ENCODE results near the gene OGFOD3. TPM values are rescaled to one million over a fixed set of nuclear protein-coding genes. Genes with fewer than 3 reads are reported as not detected.

OGFOD3 gene
- total and polyA plus RNA-seq, 3 experiments from 2014 or later: 27.9 to 29.9 (median 28.4) TPM

DNA sequence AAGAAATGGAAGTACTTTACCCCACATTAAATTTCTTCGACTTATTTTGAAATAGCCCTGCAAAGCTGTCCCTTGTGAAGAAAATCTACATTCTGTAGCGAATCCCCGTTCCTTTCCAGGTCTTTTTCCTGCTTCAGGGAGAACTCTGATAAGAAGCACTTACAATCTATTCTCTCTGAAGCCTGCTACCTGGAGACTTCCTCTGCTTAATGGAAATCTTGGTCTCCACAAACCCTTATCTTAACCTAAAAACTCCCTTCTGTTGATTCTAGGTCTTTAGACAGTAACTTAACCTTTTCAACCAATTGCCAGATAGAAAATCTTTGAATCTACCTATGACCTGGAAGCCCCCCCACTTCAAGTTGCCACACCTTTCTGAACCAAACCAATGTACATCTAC is 33.8 kb upstream of the OGFOD3 start:
- H3K9me3 Mint-ChIP-seq: no peaks in the 10 kb centered on the region
- Histone ChIP-seq H3K9me3 (ENCODE audit: low read length) (no peaks in the 10 kb centered on the region), H3K4me3 (ENCODE audit: low read length) (no peak overlapping the region), H3K36me3 (ENCODE audit: insufficient read depth, low read length) (no peaks in the 10 kb centered on the region), H3K27ac (ENCODE audit: low read depth, low read length) (no peak overlapping the region), H3K4me1 (ENCODE audit: insufficient read depth, low read length) (peaks cover 33% of the 10 kb centered on the region), H3K27me3 (ENCODE audit: insufficient read depth, low read length, poor library complexity, severe bottlenecking) (no peaks in the 10 kb centered on the region)
- CTCF ChIA-PET: no interaction called here
- H3K4me1 Mint-ChIP-seq: peaks cover 32 to 38% (median 36%) of the 10 kb centered on the region in 3 donors
- H3K27me3 Mint-ChIP-seq: no peaks in the 10 kb centered on the region
- DNase-seq: no peak
- POLR2A ChIA-PET: interaction anchor here (0.6 to 0.7 kb wide), 2 partner anchors 11 to 597 kb away, joined by 3 to 5 read pairs; no protein-coding TSS in a partner anchor
- H3K4me3 Mint-ChIP-seq: peak overlapping the region in 5 of 7 donors; percentile 34 to 88 (median 43)
- peaks cover 0 to 17% (median 0%) of the 10 kb centered on the region in 3 donors for H3K36me3 Mint-ChIP-seq
- H3K27ac Mint-ChIP-seq: peak overlapping the region in 5 of 8 donors; percentile 6 to 98 (median 73)

DNA sequence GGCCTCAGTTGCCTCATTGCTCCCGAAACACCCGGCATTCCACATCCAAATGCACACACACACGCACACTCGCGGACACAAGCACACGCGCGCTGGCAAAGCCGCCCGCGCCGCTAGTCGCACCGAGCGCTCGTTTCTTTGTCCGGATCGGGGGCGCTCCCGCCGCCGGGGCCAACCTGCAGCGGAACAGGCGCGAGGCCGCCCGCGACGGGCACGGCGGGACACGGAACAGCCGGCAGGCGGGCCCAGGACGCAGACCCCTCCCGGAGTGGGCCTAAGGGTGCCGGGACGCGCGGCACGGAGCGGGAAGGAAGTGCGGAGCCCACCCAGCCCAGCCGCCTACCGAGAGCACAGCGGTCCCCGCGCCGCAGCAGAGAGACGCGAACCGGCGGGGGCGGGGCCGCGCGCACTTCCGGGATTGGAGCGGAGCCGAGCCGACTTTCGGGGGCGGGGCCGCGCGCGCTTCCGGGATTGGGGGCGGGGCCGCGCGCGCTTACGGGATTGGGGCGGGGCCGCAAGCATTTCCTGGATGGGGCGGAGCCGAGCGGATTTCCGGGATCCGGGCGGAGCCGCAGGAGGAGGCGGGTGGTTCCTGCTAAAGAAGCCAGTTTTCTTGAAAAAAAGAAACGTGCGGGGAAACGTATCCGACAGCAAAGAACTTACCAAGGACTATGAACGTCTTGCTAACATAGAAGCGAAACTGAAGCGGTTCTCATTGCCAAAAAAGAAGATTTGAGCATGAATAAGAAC is 32.1 kb upstream of the OGFOD3 start, which contains the start of gene CYBC1:
Gene CYBC1, minus strand, starts transcription at position 396 of the 750 bp plus-strand sequence. CDS start 1,498 bp downstream, outside the sequence.
- Histone ChIP-seq H3K27ac (ENCODE audit: low read depth, low read length) (peak within 1 kb of the TSS; percentile 92), H3K4me1 (ENCODE audit: insufficient read depth, low read length) (peaks cover 29% of the 10 kb centered on the region), H3K4me3 (ENCODE audit: low read length) (peak within 1 kb of the TSS; percentile 97), H3K9me3 (ENCODE audit: low read length) (no peaks in the 10 kb centered on the region), H3K27me3 (ENCODE audit: insufficient read depth, low read length, poor library complexity, severe bottlenecking) (no peaks in the 10 kb centered on the region), H3K36me3 (ENCODE audit: insufficient read depth, low read length) (peaks cover 8% of the 10 kb centered on the region)
- ChIA-PET POLR2A (interaction anchor here (1.6 kb wide), 1 partner anchor 7 kb away, joined by 15 read pairs; the partner anchor contains the start of gene NARF), CTCF (interaction anchor here (1.4 kb wide), 1 partner anchor 32 kb away, joined by 5 read pairs; no protein-coding TSS in a partner anchor)
- Mint-ChIP-seq H3K36me3 (peaks cover 0 to 29% (median 0%) of the 10 kb centered on the region in 3 donors), H3K4me3 (peak within 1 kb of the TSS; percentile 90 to 99 (median 95)), H3K9me3 (no peaks in the 10 kb centered on the region), H3K27me3 (no peaks in the 10 kb centered on the region), H3K4me1 (peaks cover 29 to 45% (median 33%) of the 10 kb centered on the region in 3 donors), H3K27ac (peak within 1 kb of the TSS; percentile 92 to 100 (median 98))
- DNase-seq: peak; percentile 91 to 96 (median 94)

DNA sequence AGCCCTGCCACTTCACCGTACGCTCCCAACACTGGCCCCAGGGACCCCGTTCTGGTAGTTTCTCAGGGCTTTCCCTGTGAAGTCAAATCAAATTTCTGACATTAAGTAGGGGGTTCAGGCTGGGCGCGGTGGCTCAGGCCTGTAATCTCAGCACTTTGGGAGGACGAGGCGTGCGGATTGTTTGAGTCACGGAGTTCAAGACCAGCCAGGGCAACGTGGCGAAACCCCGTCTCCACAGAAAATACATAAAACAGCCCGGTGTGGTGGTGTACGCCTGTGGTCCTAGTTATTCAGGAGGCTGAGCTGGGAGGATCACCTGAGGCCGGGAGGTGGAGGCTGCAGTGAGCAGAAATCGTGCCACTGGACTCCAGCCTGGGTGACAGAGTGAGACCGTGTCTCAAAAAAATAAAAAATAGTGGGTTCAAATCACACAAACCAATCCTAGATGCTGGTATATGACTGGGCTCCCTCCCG is 31.5 kb upstream of the OGFOD3 start:
- no peaks in the 10 kb centered on the region for H3K27me3 Mint-ChIP-seq
- H3K36me3 ChIP-seq (ENCODE audit: insufficient read depth, low read length): peaks cover 8% of the 10 kb centered on the region
- H3K27me3 ChIP-seq (ENCODE audit: insufficient read depth, low read length, poor library complexity, severe bottlenecking): no peaks in the 10 kb centered on the region
- H3K27ac Mint-ChIP-seq: peak overlapping the region; percentile 92 to 100 (median 98)
- H3K4me3 Mint-ChIP-seq: peak overlapping the region; percentile 90 to 99 (median 95)
- H3K27ac ChIP-seq (ENCODE audit: low read depth, low read length): peak overlapping the region; percentile 92
- ChIA-PET POLR2A (interaction anchor here (1.2 to 1.6 kb wide), 3 partner anchors 8 to 70 kb away, joined by 3 to 15 read pairs (median 12); partner anchors contain the start of genes FOXK2 and NARF), CTCF (interaction anchor here (1.0 to 1.4 kb wide), 3 partner anchors 8 to 101 kb away, joined by 3 to 5 read pairs (median 4); partner anchors contain the start of gene NARF)
- DNase-seq: peak in 2 of 5 donors; percentile 13 to 47
- H3K4me3 ChIP-seq (ENCODE audit: low read length): peak overlapping the region; percentile 97
- H3K9me3 ChIP-seq (ENCODE audit: low read length): no peaks in the 10 kb centered on the region
- peaks cover 29% of the 10 kb centered on the region for H3K4me1 ChIP-seq (ENCODE audit: insufficient read depth, low read length)
- H3K36me3 Mint-ChIP-seq: peaks cover 0 to 29% (median 0%) of the 10 kb centered on the region in 3 donors
- H3K4me1 Mint-ChIP-seq: peaks cover 29 to 45% (median 33%) of the 10 kb centered on the region in 3 donors
- no peaks in the 10 kb centered on the region for H3K9me3 Mint-ChIP-seq

DNA sequence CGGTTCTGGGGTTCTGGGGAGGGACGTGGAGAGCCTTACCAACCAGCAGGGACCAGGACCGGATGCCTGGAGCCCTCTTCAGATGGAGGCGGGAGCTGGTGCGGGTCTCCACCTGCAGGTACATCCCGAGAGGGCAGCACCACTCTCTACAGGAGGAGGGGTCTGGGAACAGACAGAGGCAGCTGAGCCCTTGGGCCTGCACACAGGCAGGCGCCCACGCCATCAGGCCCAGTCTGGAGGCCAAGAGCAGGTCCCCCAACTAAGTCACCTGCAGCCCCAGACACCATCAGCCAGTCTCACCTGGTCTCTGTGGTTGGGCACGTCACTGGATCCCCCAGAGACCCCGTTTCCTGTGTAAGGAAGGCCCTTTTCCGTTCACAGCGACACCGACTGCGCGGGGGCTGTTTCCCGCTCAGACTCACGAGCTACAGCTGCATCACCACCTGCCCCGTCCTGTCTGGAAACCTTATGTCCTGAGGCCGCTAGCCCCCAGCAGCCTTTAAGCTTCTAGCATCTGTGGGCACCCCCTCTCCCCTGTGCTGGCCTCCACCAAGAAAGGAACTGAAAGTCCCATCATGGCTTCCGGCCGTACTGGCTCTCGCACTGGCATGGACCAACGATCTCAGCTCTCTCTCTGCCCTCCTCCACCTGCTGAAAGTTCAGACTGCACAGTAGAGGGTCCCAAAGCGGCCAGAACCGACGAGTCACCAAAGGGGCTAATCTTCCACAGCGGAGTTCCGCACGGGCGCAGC is 30.9 kb upstream of the OGFOD3 start:
- peaks cover 8% of the 10 kb centered on the region for H3K36me3 ChIP-seq (ENCODE audit: insufficient read depth, low read length)
- peak overlapping the region; percentile 92 for H3K27ac ChIP-seq (ENCODE audit: low read depth, low read length)
- CTCF ChIA-PET: interaction anchor here (1.0 to 1.4 kb wide), 3 partner anchors 9 to 102 kb away, joined by 3 to 5 read pairs (median 4); partner anchors contain the start of gene NARF
- H3K4me1 ChIP-seq (ENCODE audit: insufficient read depth, low read length): peaks cover 29% of the 10 kb centered on the region
- H3K9me3 Mint-ChIP-seq: no peaks in the 10 kb centered on the region
- H3K27me3 Mint-ChIP-seq: no peaks in the 10 kb centered on the region
- POLR2A ChIA-PET: interaction anchor here (0.6 to 1.6 kb wide), 4 partner anchors 9 to 70 kb away, joined by 3 to 15 read pairs (median 8); partner anchors contain the start of genes FOXK2 and NARF
- peaks cover 29 to 45% (median 33%) of the 10 kb centered on the region in 3 donors for H3K4me1 Mint-ChIP-seq
- H3K27me3 ChIP-seq (ENCODE audit: insufficient read depth, low read length, poor library complexity, severe bottlenecking): no peaks in the 10 kb centered on the region
- no peaks in the 10 kb centered on the region for H3K9me3 ChIP-seq (ENCODE audit: low read length)
- H3K27ac Mint-ChIP-seq: peak overlapping the region; percentile 92 to 100 (median 98)
- H3K4me3 Mint-ChIP-seq: peak overlapping the region; percentile 90 to 99 (median 95)
- DNase-seq: peak; percentile 73 to 88 (median 84)
- H3K36me3 Mint-ChIP-seq: peaks cover 0 to 35% (median 0%) of the 10 kb centered on the region in 3 donors
- H3K4me3 ChIP-seq (ENCODE audit: low read length): peak overlapping the region; percentile 97

DNA sequence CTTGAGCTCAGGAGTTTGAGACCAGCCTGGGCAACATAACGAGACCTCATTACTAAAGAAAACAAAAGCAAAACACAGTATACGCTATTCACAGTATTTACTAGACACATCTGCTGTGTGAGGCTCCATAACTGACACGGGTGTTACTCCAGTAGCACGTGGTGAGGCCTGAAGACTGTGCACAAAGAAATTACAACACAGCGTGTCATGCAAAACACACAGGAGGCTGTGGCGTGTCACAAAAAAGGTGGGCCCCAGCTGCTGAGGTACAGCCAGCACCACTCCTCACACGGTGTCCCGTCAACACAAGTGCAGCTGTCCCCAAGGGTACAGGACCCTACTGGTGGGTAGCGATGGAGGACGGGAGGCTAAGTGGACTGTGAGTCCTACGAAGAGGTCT is 29.5 kb upstream of the OGFOD3 start:
- Mint-ChIP-seq H3K27ac (peak overlapping the region; percentile 48 to 91 (median 84)), H3K36me3 (peaks cover 0 to 45% (median 0%) of the 10 kb centered on the region in 3 donors), H3K4me1 (peaks cover 29 to 48% (median 33%) of the 10 kb centered on the region in 3 donors), H3K4me3 (peak overlapping the region in 5 of 7 donors; percentile 13 to 70 (median 34)), H3K9me3 (no peaks in the 10 kb centered on the region), H3K27me3 (no peaks in the 10 kb centered on the region)
- H3K27ac ChIP-seq (ENCODE audit: low read depth, low read length): no peak overlapping the region
- POLR2A ChIA-PET: interaction anchor here (0.6 kb wide), 1 partner anchor 153 kb away, joined by 3 read pairs; no protein-coding TSS in a partner anchor
- CTCF ChIA-PET: no interaction called here
- no peaks in the 10 kb centered on the region for H3K9me3 ChIP-seq (ENCODE audit: low read length)
- DNase-seq: no peak
- no peak overlapping the region for H3K4me3 ChIP-seq (ENCODE audit: low read length)
- peaks cover 10% of the 10 kb centered on the region for H3K36me3 ChIP-seq (ENCODE audit: insufficient read depth, low read length)
- peaks cover 29% of the 10 kb centered on the region for H3K4me1 ChIP-seq (ENCODE audit: insufficient read depth, low read length)
- no peaks in the 10 kb centered on the region for H3K27me3 ChIP-seq (ENCODE audit: insufficient read depth, low read length, poor library complexity, severe bottlenecking)

DNA sequence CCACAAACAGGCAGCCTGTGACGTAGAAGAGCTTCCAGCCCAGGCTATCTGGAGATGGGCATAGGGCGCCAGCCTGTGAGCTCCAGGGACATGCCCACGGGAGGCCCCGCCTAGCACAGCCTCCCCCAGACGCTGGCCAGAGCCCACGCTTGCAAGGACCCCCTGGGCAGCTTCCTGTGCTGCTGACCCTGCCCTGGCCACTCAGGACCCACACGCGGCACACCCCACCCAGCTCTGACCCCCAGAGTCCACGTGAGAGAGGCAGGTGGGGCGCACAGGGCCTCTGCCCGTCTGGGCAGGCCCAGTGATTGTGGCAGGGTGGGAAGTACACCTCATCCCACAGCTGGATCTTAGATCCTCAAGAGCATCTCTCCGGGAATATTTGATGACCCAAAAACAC is 28.3 kb upstream of the OGFOD3 start:
- Histone ChIP-seq H3K27ac (ENCODE audit: low read depth, low read length) (no peak overlapping the region), H3K36me3 (ENCODE audit: insufficient read depth, low read length) (peaks cover 13% of the 10 kb centered on the region), H3K27me3 (ENCODE audit: insufficient read depth, low read length, poor library complexity, severe bottlenecking) (no peaks in the 10 kb centered on the region), H3K4me3 (ENCODE audit: low read length) (no peak overlapping the region), H3K4me1 (ENCODE audit: insufficient read depth, low read length) (peaks cover 23% of the 10 kb centered on the region), H3K9me3 (ENCODE audit: low read length) (no peaks in the 10 kb centered on the region)
- Mint-ChIP-seq H3K9me3 (no peaks in the 10 kb centered on the region), H3K4me1 (peaks cover 23 to 48% (median 26%) of the 10 kb centered on the region in 3 donors), H3K36me3 (peaks cover 0 to 54% (median 0%) of the 10 kb centered on the region in 3 donors), H3K27me3 (no peaks in the 10 kb centered on the region), H3K4me3 (peak overlapping the region in 2 of 7 donors; percentile 16 to 34), H3K27ac (peak overlapping the region in 5 of 8 donors; percentile 47 to 76 (median 60))
- CTCF ChIA-PET: no interaction called here
- no peak for DNase-seq
- POLR2A ChIA-PET: interaction anchor here (0.6 kb wide), 1 partner anchor 713 kb away, joined by 3 read pairs; no protein-coding TSS in a partner anchor

DNA sequence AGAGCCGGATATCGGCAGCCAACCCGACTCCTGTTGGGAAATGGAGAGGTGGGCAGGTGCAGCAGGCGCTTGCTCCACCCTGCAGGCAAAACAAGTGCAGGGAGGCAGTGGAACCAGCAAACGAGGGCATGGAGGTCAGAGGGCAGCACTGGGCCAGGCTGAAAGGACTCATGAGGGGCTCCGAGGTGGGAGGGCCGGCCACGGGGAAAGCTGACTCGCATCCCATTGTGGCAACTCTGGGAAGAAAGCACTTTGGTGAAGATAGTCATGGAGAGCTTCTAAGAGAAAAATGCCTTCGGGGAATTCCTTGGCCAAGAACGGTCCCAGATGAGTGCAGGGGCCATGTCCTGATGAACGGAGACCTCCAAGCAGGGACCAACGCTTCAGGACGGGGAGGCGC is 27.7 kb upstream of the OGFOD3 start:
- DNase-seq: no peak
- Histone ChIP-seq H3K27ac (ENCODE audit: low read depth, low read length) (no peak overlapping the region), H3K27me3 (ENCODE audit: insufficient read depth, low read length, poor library complexity, severe bottlenecking) (no peaks in the 10 kb centered on the region), H3K4me3 (ENCODE audit: low read length) (no peak overlapping the region), H3K36me3 (ENCODE audit: insufficient read depth, low read length) (peaks cover 13% of the 10 kb centered on the region), H3K9me3 (ENCODE audit: low read length) (no peaks in the 10 kb centered on the region), H3K4me1 (ENCODE audit: insufficient read depth, low read length) (peaks cover 17% of the 10 kb centered on the region)
- no peaks in the 10 kb centered on the region for H3K27me3 Mint-ChIP-seq
- H3K4me3 Mint-ChIP-seq: peak overlapping the region in 1 of 7 donors; percentile 32
- peak overlapping the region in 2 of 8 donors; percentile 76 to 79 for H3K27ac Mint-ChIP-seq
- H3K4me1 Mint-ChIP-seq: peaks cover 18 to 43% (median 21%) of the 10 kb centered on the region in 3 donors
- H3K36me3 Mint-ChIP-seq: peaks cover 0 to 56% (median 0%) of the 10 kb centered on the region in 3 donors
- no peaks in the 10 kb centered on the region for H3K9me3 Mint-ChIP-seq
- ChIA-PET POLR2A (no interaction called here), CTCF (no interaction called here)

All from CD8-positive, alpha-beta memory T cell (primary cell).